ENCODE data around the gene RHEB. TPM values are rescaled to one million over a fixed set of nuclear protein-coding genes. Genes with fewer than 3 reads are reported as not detected.

The RHEB gene
- total and polyA plus RNA-seq, 2 donors (not counting 3 experiments of a cell fraction or from before 2014, with no cell fraction given), result 59.4 to 108 TPM

- Histone ChIP-seq H3K4me2 (ENCODE audit: insufficient read depth, low read length) (peak overlapping the region; percentile 81), H3K4me1 (ENCODE audit: control insufficient read depth, extremely low read depth, insufficient read depth, low read length) (peaks cover 15% of the 10 kb centered on the region), H3K9me1 (replicated peaks; ENCODE audit: control insufficient read depth, extremely low read depth, insufficient read depth, low read length) (no peaks in the 10 kb centered on the region), H3K9me3 (replicated peaks; ENCODE audit: control insufficient read depth, insufficient read depth, low read length) (no peaks in the 10 kb centered on the region), H3K36me3 (ENCODE audit: control insufficient read depth in 2 of 2, extremely low read depth in 1 of 2, insufficient read depth in 2 of 2, low read length in 2 of 2) (no peaks in the 10 kb centered on the region), H3K4me3 (replicated peaks in 1 of 3; ENCODE audit: insufficient read depth in 1 of 3, low read depth in 1 of 3, low read length in 3 of 3) (peak overlapping the region in 2 of 3 experiments; percentile 75 to 96), H3K79me2 (ENCODE audit: control insufficient read depth, insufficient read depth, low read length) (peaks cover 65% of the 10 kb centered on the region), H3K27ac (ENCODE audit: insufficient read depth, low read depth, low read length) (peak overlapping the region; percentile 86), H2AFZ (ENCODE audit: low read depth, low read length) (no peak overlapping the region), H4K20me1 (replicated peaks; ENCODE audit: control insufficient read depth, extremely low read depth, insufficient read depth, low read length) (peaks cover 19% of the 10 kb centered on the region), H3K27me3 (ENCODE audit: control insufficient read depth in 2 of 2, insufficient read depth in 2 of 2, low read length in 2 of 2) (no peaks in the 10 kb centered on the region), H3K9ac (replicated peaks; ENCODE audit: extremely low read depth, insufficient read depth, low read length) (peak overlapping the region; percentile 99)
- ChIA-PET POLR2A (interaction anchor here (1.6 kb wide), 1 partner anchor 58 kb away, joined by 3 read pairs; no protein-coding TSS in a partner anchor), CTCF (interaction anchor here (0.6 to 1.2 kb wide), 3 partner anchors 19 to 115 kb away, joined by 3 to 4 read pairs (median 3); no protein-coding TSS in a partner anchor)
- intact Hi-C loops (cut with micrococcal nuclease) (loop anchor here (1.0 to 2.0 kb wide), 5 partner anchors 32 to 211 kb away; no protein-coding TSS in a partner anchor), dilution Hi-C loops (cut with MboI; ENCODE audit: extremely low pct_ligation_motif_present, low sequenced_read_pairs) (no loop called here)
- DNase-seq (ENCODE audit: low read depth, low spot score) (no peak), FAIRE-seq (peak; percentile 21)
- BruUV-seq (replicated peaks), result no TSS peak
- TF ChIP-seq POLR2AphosphoS5 (IDR thresholded peaks at IDR 0.05; ENCODE audit: insufficient read depth, low read depth, low read length) (no peak), MYC (IDR thresholded peaks at IDR 0.05; ENCODE audit: low read depth, low read length) (no peak), JUN (IDR thresholded peaks at IDR 0.05; ENCODE audit: borderline replicate concordance, insufficient read depth, insufficient read length, low read depth) (no peak), POLR2A (IDR thresholded peaks at IDR 0.05; ENCODE audit: low read depth, low read length) (no peak), CTCF (IDR thresholded peaks at IDR 0.05; ENCODE audit: extremely low read depth in 1 of 2, insufficient read depth in 1 of 2, low read depth in 1 of 2, low read length in 2 of 2) (no peak), MAX (IDR thresholded peaks at IDR 0.05; ENCODE audit: insufficient read depth, insufficient read length) (no peak), FOS (IDR thresholded peaks at IDR 0.05; ENCODE audit: borderline replicate concordance, insufficient read depth, low read length) (no peak), GATA2 (IDR thresholded peaks at IDR 0.05; ENCODE audit: insufficient read depth, insufficient read length, low read depth, low read length) (no peak), EZH2 (IDR thresholded peaks at IDR 0.05; ENCODE audit: borderline replicate concordance, low read depth, low read length, severe bottlenecking) (no peak)
Observed at GRCh38 chr7:151517601-151518104, 2.0 kb downstream of the RHEB start.

All from endothelial cell of umbilical vein (primary cell).